Esophagus squamous epithelium (tissue), 5 donors: ENCODE results near the gene SNRPA. TPM values are rescaled to one million over a fixed set of nuclear protein-coding genes. Genes with fewer than 3 reads are reported as not detected.

Source experiments
- DNase-seq: peaks from one replicate; lab custom pipeline; 2025; lab: John Stamatoyannopoulos, UW
- H3K27ac ChIP-seq, 4 donors: fragments of 200-600 bp; sonication (generic); one replicate each; pipeline ENCODE4 v1.5.1; 2016 to 2019; ENCODE audit warnings: mild to moderate bottlenecking in 1 of 4
- H3K27me3 ChIP-seq, 4 donors: fragments of 200-600 bp; sonication (generic); 1 replicate in 3 of 4; 2 replicates in 1 of 4; pipeline versions ENCODE4 v1.5.1 to v1.6.0; 2017 to 2021; ENCODE audit warnings: antibody characterized with exemption in 1 of 4
- H3K36me3 ChIP-seq, 3 donors: fragments of 200-600 bp; sonication (generic); one replicate each; pipeline ENCODE4 v1.5.1; 2016 to 2019
- H3K4me1 ChIP-seq, 3 donors: fragments of 200-600 bp; sonication (generic); one replicate each; pipeline ENCODE4 v1.5.1; 2017 to 2019
- H3K4me3 ChIP-seq, 4 donors: fragments of 200-600 bp; sonication (generic); 1 replicate in 3 of 4; 2 replicates in 1 of 4; pipeline ENCODE4 v1.5.1; 2016 to 2019; ENCODE audit warnings: mild to moderate bottlenecking in 2 of 4, moderate library complexity in 1 of 4
- H3K9me3 ChIP-seq, 3 donors: fragments of 200-600 bp; sonication (generic); one replicate each; pipeline ENCODE4 v1.5.1; 2016 to 2019
- POLR2A ChIP-seq, 4 donors: fragments of 450-650 bp; IDR thresholded peaks; one replicate each; pipeline ENCODE4 v1.6.1; 2017; ENCODE audit warnings: antibody characterized with exemption in 4 of 4, mild to moderate bottlenecking in 4 of 4, moderate library complexity in 3 of 4
- WGBS, 2 donors: methylation state at CpG; one replicate each; pipeline ENCODE4 v1.1.5; 2018; 5-methylcytosine and 5-hydroxymethylcytosine counted together
- intact Hi-C: fragments of 100-400 bp; cut with DNase I; formaldehyde crosslinking; loops from one replicate; pipeline ENCODE4 v1.15.0; 2022
- total RNA-seq, 4 donors: library from RNA; depleted of rRNA; stranded (reverse); fragments of >200 nt; gene quantifications; one replicate each; pipeline ENCODE4 v1.1.0, GENCODE V29; 2016
- TF ChIP-seq, protein P1 (sequence below), 6 experiments: fragments of 450-650 bp in 4 of 6; fragments of 200-600 bp in 2 of 6; sonication (generic) in 2 of 6; IDR thresholded peaks; one replicate each; pipeline ENCODE4 v1.5.1; 2016 to 2019; ENCODE audit warnings: antibody characterized with exemption in 6 of 6, mild to moderate bottlenecking in 4 of 6, moderate library complexity in 4 of 6
- donor health status: DM: yes; HTN: yes; CAD: no.

SNRPA gene
- total RNA-seq, 4 donors from 2014 or later: 45.0 to 79.5 (median 51.0) TPM

GRCh38 chr19:40774916-40775631 lies 24.1 kb downstream of the SNRPA start, which contains the start of gene MIA:
TSS of gene MIA (plus strand) at chr19:40775521. CDS start at chr19:40775543, 22 bp downstream.
- no peak for TF ChIP-seq POLR2A (IDR thresholded peaks at IDR 0.05)
- TF ChIP-seq, protein P1, sequence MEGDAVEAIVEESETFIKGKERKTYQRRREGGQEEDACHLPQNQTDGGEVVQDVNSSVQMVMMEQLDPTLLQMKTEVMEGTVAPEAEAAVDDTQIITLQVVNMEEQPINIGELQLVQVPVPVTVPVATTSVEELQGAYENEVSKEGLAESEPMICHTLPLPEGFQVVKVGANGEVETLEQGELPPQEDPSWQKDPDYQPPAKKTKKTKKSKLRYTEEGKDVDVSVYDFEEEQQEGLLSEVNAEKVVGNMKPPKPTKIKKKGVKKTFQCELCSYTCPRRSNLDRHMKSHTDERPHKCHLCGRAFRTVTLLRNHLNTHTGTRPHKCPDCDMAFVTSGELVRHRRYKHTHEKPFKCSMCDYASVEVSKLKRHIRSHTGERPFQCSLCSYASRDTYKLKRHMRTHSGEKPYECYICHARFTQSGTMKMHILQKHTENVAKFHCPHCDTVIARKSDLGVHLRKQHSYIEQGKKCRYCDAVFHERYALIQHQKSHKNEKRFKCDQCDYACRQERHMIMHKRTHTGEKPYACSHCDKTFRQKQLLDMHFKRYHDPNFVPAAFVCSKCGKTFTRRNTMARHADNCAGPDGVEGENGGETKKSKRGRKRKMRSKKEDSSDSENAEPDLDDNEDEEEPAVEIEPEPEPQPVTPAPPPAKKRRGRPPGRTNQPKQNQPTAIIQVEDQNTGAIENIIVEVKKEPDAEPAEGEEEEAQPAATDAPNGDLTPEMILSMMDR (IDR thresholded peaks at IDR 0.05): no peak
- Histone ChIP-seq H3K4me1 (peaks cover 12 to 26% (median 16%) of the 10 kb centered on the region in 3 donors), H3K27ac (peak within 1 kb of the TSS in 1 of 4 donors; percentile 23), H3K27me3 (no peaks in the 10 kb centered on the region), H3K4me3 (peak within 1 kb of the TSS in 1 of 4 donors; percentile 23), H3K36me3 (peaks cover 0 to 2% (median 0%) of the 10 kb centered on the region in 3 donors), H3K9me3 (no peaks in the 10 kb centered on the region)
- no peak for DNase-seq
- intact Hi-C loops: no loop called here
- 74 to 91% methylated on average over 3 to 8 of the region's 9 CpGs for WGBS, 2 donors

GRCh38 chr19:40775632-40776022 lies 24.6 kb downstream of the SNRPA start:
- DNase-seq: no peak
- Histone ChIP-seq H3K27ac (peak overlapping the region in 1 of 4 donors; percentile 23), H3K4me3 (peak overlapping the region in 1 of 4 donors; percentile 23), H3K4me1 (peaks cover 12 to 26% (median 16%) of the 10 kb centered on the region in 3 donors), H3K27me3 (no peaks in the 10 kb centered on the region), H3K9me3 (no peaks in the 10 kb centered on the region), H3K36me3 (peaks cover 0 to 7% (median 0%) of the 10 kb centered on the region in 3 donors)
- TF ChIP-seq, protein P1 (IDR thresholded peaks at IDR 0.05): no peak
- no peak for TF ChIP-seq POLR2A (IDR thresholded peaks at IDR 0.05)
- intact Hi-C loops: no loop called here
- WGBS, 2 donors: 80 to 86% methylated on average over 3 of the region's 10 CpGs

DNA sequence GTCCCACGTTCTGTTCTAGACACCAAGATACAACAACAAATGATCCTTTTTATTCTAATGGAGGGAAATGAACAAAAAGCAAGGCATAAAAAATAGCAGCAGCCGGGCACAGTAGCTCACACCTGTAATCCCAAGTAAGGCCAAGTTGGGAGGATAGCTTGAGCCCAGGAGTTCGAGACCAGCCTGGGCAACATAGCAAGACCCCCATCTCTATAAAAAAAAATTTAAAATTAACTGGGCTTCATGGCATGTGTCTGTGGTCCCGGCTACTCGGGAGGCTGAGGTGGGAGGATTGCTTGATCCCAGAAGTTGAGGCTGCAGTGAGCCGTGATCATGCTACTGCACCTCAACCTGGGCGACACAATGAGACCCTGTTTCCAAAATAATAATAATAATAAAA lies 25.4 kb downstream of the SNRPA start:
- intact Hi-C loops: no loop called here
- 72 to 76% methylated on average over 7 of the region's 7 CpGs for WGBS, 2 donors
- no peak for DNase-seq
- peak overlapping the region in 2 of 4 donors; percentile 23 to 98 for H3K27ac ChIP-seq
- H3K4me1 ChIP-seq: peaks cover 12 to 26% (median 16%) of the 10 kb centered on the region in 3 donors
- H3K36me3 ChIP-seq: peaks cover 0 to 8% (median 0%) of the 10 kb centered on the region in 3 donors
- no peak overlapping the region for H3K4me3 ChIP-seq
- H3K27me3 ChIP-seq: no peaks in the 10 kb centered on the region
- H3K9me3 ChIP-seq: no peaks in the 10 kb centered on the region
- no peak for TF ChIP-seq POLR2A (IDR thresholded peaks at IDR 0.05)
- TF ChIP-seq, protein P1 (IDR thresholded peaks at IDR 0.05): no peak

GRCh38 chr19:40776932-40777644 lies 26.1 kb downstream of the SNRPA start:
- intact Hi-C loops: no loop called here
- WGBS, 2 donors: 12 to 17% methylated on average over 7 to 11 of the region's 13 CpGs
- Histone ChIP-seq H3K27me3 (no peaks in the 10 kb centered on the region), H3K4me3 (peak overlapping the region; percentile 67 to 85 (median 78)), H3K27ac (peak overlapping the region; percentile 96 to 100 (median 98)), H3K9me3 (no peaks in the 10 kb centered on the region), H3K4me1 (peaks cover 12 to 26% (median 16%) of the 10 kb centered on the region in 3 donors), H3K36me3 (peaks cover 0 to 12% (median 0%) of the 10 kb centered on the region in 3 donors)
- TF ChIP-seq, protein P1 (IDR thresholded peaks at IDR 0.05): peak in 1 of 6 experiments; percentile 4
- no peak for TF ChIP-seq POLR2A (IDR thresholded peaks at IDR 0.05)
- DNase-seq: peak; percentile 78

- no peaks in the 10 kb centered on the region for H3K9me3 ChIP-seq
- WGBS, 2 donors: 1% methylated on average over 10 of the region's 10 CpGs
These were observed 26.6 kb downstream of the SNRPA start for GRCh38 chr19:40777645-40777936.

More at GRCh38 chr19:40777645-40777936, 26.6 kb downstream of the SNRPA start:
- Histone ChIP-seq H3K36me3 (peaks cover 0 to 17% (median 0%) of the 10 kb centered on the region in 3 donors), H3K4me3 (peak overlapping the region; percentile 67 to 85 (median 78)), H3K27me3 (no peaks in the 10 kb centered on the region), H3K4me1 (peaks cover 12 to 26% (median 16%) of the 10 kb centered on the region in 3 donors), H3K27ac (peak overlapping the region; percentile 96 to 100 (median 98))
- intact Hi-C loops: no loop called here
- TF ChIP-seq POLR2A (IDR thresholded peaks at IDR 0.05): no peak
- TF ChIP-seq, protein P1 (IDR thresholded peaks at IDR 0.05): no peak
- no peak for DNase-seq
